H1 (cell line): ENCODE measurements around the gene ZCCHC18. TPM values are rescaled to one million over a fixed set of nuclear protein-coding genes. Genes with fewer than 3 reads are reported as not detected.

Experiments used
- CTCF ChIA-PET: fragments of 300-600 bp; sonication (Branson Sonifier 250); formaldehyde crosslinking; loops from one replicate; lab custom pipeline; 2021; ENCODE audit not compliant: partially characterized antibody; lab: Charles Lee
- POLR2A ChIA-PET: fragments of 300-600 bp; sonication (Branson Sonifier 250); formaldehyde crosslinking; loops from one replicate; lab custom pipeline; 2021; ENCODE audit warnings: inconsistent platforms; ENCODE audit not compliant: partially characterized antibody; lab: Charles Lee
- DNase-seq, 2 experiments: peaks; one replicate each; pipeline versions ENCODE4 v3.0.0 to v3.0.0-alpha.2; 2010 to 2022; ENCODE audit warnings: low spot score in 2 of 2, low read depth in 1 of 2, mixed read lengths in 1 of 2
- FAIRE-seq: peaks from 2 replicates; lab custom pipeline; 2011; peaks lifted over from hg19 to GRCh38; lab: Jason Lieb, UNC
- H2AFZ ChIP-seq: 2 replicates; pipeline ENCODE4 v1.8.1; 2012; ENCODE audit warnings: low read length, inconsistent platforms
- H2AK5ac ChIP-seq: 2 replicates; pipeline ENCODE4 v1.6.1; 2013; ENCODE audit warnings: low read depth, low read length
- H2BK120ac ChIP-seq: replicated peaks from 2 replicates; pipeline ENCODE3; 2013; ENCODE audit warnings: low read depth, low read length, inconsistent platforms
- H2BK12ac ChIP-seq: 2 replicates; pipeline ENCODE4 v1.6.1; 2013; ENCODE audit warnings: low read depth, low read length
- H2BK15ac ChIP-seq: 2 replicates; pipeline ENCODE4 v1.6.1; 2013; ENCODE audit warnings: low read length
- H2BK20ac ChIP-seq: 2 replicates; pipeline ENCODE4 v1.6.1; 2013; ENCODE audit warnings: low read length
- H2BK5ac ChIP-seq: 2 replicates; pipeline ENCODE4 v1.6.1; 2013; ENCODE audit warnings: low read depth, low read length
- H3K14ac ChIP-seq: 2 replicates; pipeline ENCODE4 v1.6.1; 2013; ENCODE audit warnings: inconsistent platforms; ENCODE audit not compliant: insufficient read length
- H3K18ac ChIP-seq: 2 replicates; pipeline ENCODE4 v1.6.1; 2013; ENCODE audit warnings: low read length; ENCODE audit errors: extremely low read depth
- H3K23ac ChIP-seq: 2 replicates; pipeline ENCODE4 v1.6.1; 2013; ENCODE audit warnings: inconsistent platforms; ENCODE audit not compliant: insufficient read length
- H3K23me2 ChIP-seq: 2 replicates; pipeline ENCODE4 v1.6.1; 2013; ENCODE audit warnings: low read depth, low read length
- H3K27ac ChIP-seq: 2 replicates; pipeline ENCODE4 v1.6.1; 2011; ENCODE audit warnings: low read depth, low read length, inconsistent platforms
- H3K27me3 ChIP-seq, 4 experiments: replicated peaks in 1 of 4; 1 replicate in 1 of 4; 2 replicates in 3 of 4; pipeline versions ENCODE4 v1.6.1 to v1.8.1; 2011 to 2013; ENCODE audit warnings: low read length in 3 of 4, mild to moderate bottlenecking in 3 of 4, inconsistent platforms in 2 of 4, mixed read lengths in 2 of 4, moderate library complexity in 1 of 4; ENCODE audit not compliant: control insufficient read depth in 3 of 4, insufficient read depth in 3 of 4; ENCODE audit errors: extremely low read depth in 1 of 4
- H3K36me3 ChIP-seq, 4 experiments: 2 replicates each; pipeline versions ENCODE4 v1.6.1 to v1.8.1; 2011 to 2013; ENCODE audit warnings: mild to moderate bottlenecking in 4 of 4, low read length in 3 of 4, moderate library complexity in 2 of 4, control low read depth in 1 of 4, inconsistent platforms in 1 of 4; ENCODE audit not compliant: insufficient read depth in 4 of 4, control insufficient read depth in 2 of 4
- H3K4ac ChIP-seq: replicated peaks from 2 replicates; pipeline ENCODE3; 2013; ENCODE audit warnings: low read length, low read depth, mixed read lengths, inconsistent platforms; ENCODE audit not compliant: insufficient read length
- H3K4me1 ChIP-seq, 4 experiments: replicated peaks in 1 of 4; 1 replicate in 1 of 4; 2 replicates in 3 of 4; pipeline versions ENCODE4 v1.6.1 to v1.8.1; 2011 to 2013; ENCODE audit warnings: low read length in 3 of 4, inconsistent platforms in 2 of 4, mixed read lengths in 1 of 4; ENCODE audit not compliant: insufficient read depth in 4 of 4, control insufficient read depth in 3 of 4
- H3K4me2 ChIP-seq, 2 experiments: 2 replicates each; pipeline versions ENCODE4 v1.6.1 to v1.8.1; 2011 to 2013; ENCODE audit warnings: low read depth in 2 of 2, low read length in 2 of 2, control low read depth in 1 of 2, inconsistent platforms in 1 of 2, mild to moderate bottlenecking in 1 of 2; ENCODE audit not compliant: insufficient read depth in 1 of 2
- H3K4me3 ChIP-seq, 4 experiments: fragments of 200-600, 300-600 bp in 1 of 4; sonication (generic), shearing (Covaris generic), sonication (Bioruptor Twin) in 1 of 4; 2 replicates each; pipeline versions ENCODE4 v1.5.1 to v1.8.1; 2011 to 2016; ENCODE audit warnings: low read length in 4 of 4, low read depth in 3 of 4, control low read depth in 2 of 4, inconsistent platforms in 2 of 4, mild to moderate bottlenecking in 2 of 4, mixed read lengths in 1 of 4, moderate library complexity in 1 of 4; ENCODE audit not compliant: insufficient read depth in 2 of 4; ENCODE audit errors: extremely low read depth in 1 of 4
- H3K56ac ChIP-seq: replicated peaks from 2 replicates; pipeline ENCODE3; 2013; ENCODE audit warnings: low read depth, mild to moderate bottlenecking, mixed read lengths, low read length, inconsistent platforms; ENCODE audit not compliant: insufficient read length
- H3K79me1 ChIP-seq: 2 replicates; pipeline ENCODE4 v1.6.1; 2013; ENCODE audit warnings: low read depth, low read length, control low read depth
- H3K79me2 ChIP-seq, 2 experiments: 2 replicates each; pipeline versions ENCODE4 v1.6.1 to v1.8.1; 2012 to 2013; ENCODE audit warnings: low read length in 2 of 2, mild to moderate bottlenecking in 2 of 2, inconsistent platforms in 1 of 2; ENCODE audit not compliant: insufficient read depth in 2 of 2, control insufficient read depth in 1 of 2
- H3K9ac ChIP-seq, 4 experiments: replicated peaks in 1 of 4; 1 replicate in 1 of 4; 2 replicates in 3 of 4; pipeline versions ENCODE4 v1.6.1 to v1.8.1; 2011 to 2013; ENCODE audit warnings: low read depth in 3 of 4, low read length in 3 of 4, control low read depth in 2 of 4, mild to moderate bottlenecking in 2 of 4, moderate library complexity in 2 of 4, inconsistent platforms in 1 of 4; ENCODE audit errors: extremely low read depth in 1 of 4
- H3K9me3 ChIP-seq, 2 experiments: 2 replicates each; pipeline versions ENCODE4 v1.6.1 to v1.8.1; 2012 to 2013; ENCODE audit warnings: mild to moderate bottlenecking in 2 of 2, moderate library complexity in 2 of 2, control low read depth in 1 of 2, inconsistent platforms in 1 of 2, low read depth in 1 of 2, low read length in 1 of 2, mixed read lengths in 1 of 2; ENCODE audit not compliant: insufficient read depth in 2 of 2
- H4K20me1 ChIP-seq, 2 experiments: replicated peaks in 1 of 2; 2 replicates each; pipeline versions ENCODE3 to v1.8.1; 2011 to 2013; ENCODE audit warnings: inconsistent platforms in 2 of 2, low read length in 2 of 2, mild to moderate bottlenecking in 1 of 2; ENCODE audit not compliant: insufficient read depth in 2 of 2, control insufficient read depth in 1 of 2
- H4K5ac ChIP-seq: 2 replicates; pipeline ENCODE4 v1.6.1; 2013; ENCODE audit warnings: low read length, low read depth, mixed read lengths, inconsistent platforms; ENCODE audit not compliant: insufficient read length
- H4K8ac ChIP-seq: 2 replicates; pipeline ENCODE4 v1.8.0; 2013; ENCODE audit warnings: mild to moderate bottlenecking, moderate library complexity, low read length, inconsistent platforms; ENCODE audit not compliant: insufficient read depth; ENCODE audit errors: extremely low read depth
- H4K91ac ChIP-seq: replicated peaks from 2 replicates; pipeline ENCODE3; 2013; ENCODE audit warnings: low read length, mixed read lengths, inconsistent platforms; ENCODE audit not compliant: insufficient read length
- KDM1A ChIP-seq: fragments of 200-600, 300-600 bp; sonication (generic); IDR thresholded peaks from 2 replicates; pipeline ENCODE4 v1.7.1; 2016; ENCODE audit warnings: mild to moderate bottlenecking, low read length, borderline replicate concordance
- RBBP5 ChIP-seq: IDR thresholded peaks from 2 replicates; pipeline ENCODE4 v1.7.1; 2012; ENCODE audit warnings: low read depth, mild to moderate bottlenecking, inconsistent platforms, low read length, moderate library complexity, borderline replicate concordance
- SIX5 ChIP-seq: IDR thresholded peaks from 2 replicates; pipeline ENCODE4 v1.6.1; 2011; ENCODE audit warnings: mild to moderate bottlenecking, low read depth, low read length
- WGBS, 2 experiments: shearing (Covaris generic) in 1 of 2; methylation state at CpG; one replicate each; pipeline versions ENCODE4 v1.1.6 to v1.1.7; 2013 to 2015; ENCODE audit warnings: low lambda C conversion rate in 2 of 2, mixed read lengths in 2 of 2, inconsistent platforms in 1 of 2, low coverage in 1 of 2, missing lambda C conversion rate in 1 of 2; ENCODE audit not compliant: insufficient replicate concordance in 2 of 2, insufficient coverage in 1 of 2, insufficient read length in 1 of 2; ENCODE audit errors: extremely low coverage in 1 of 2, missing lambda C conversion rate in 1 of 2; 5-methylcytosine and 5-hydroxymethylcytosine counted together
- polyA plus RNA-seq, 7 experiments: library from polyadenylated mRNA; depleted of rRNA in 3 of 7; stranded (reverse) in 5 of 7; unstranded in 2 of 7; fragments of >200 nt in 5 of 7; fragments of 200-250 nt in 2 of 7; gene quantifications; 1 replicate in 5 of 7; 2 replicates in 1 of 7; 4 replicates in 1 of 7; pipeline versions ENCODE4 v1.2.1 to v1.2.3, GENCODE V29; 2011 to 2013; ENCODE audit warnings: missing spikeins in 2 of 7, mixed read lengths in 2 of 7
- total RNA-seq: library from RNA; stranded (reverse); fragmentation: NEBNext Ultra II Directional; extraction: Animal tissue kit (Norgen Biotek cat#: 25700); gene quantifications from 2 replicates; pipeline ENCODE4 v1.2.1, GENCODE V29; 2021

ZCCHC18 gene
- total and polyA plus RNA-seq, 2 of the 8 experiments (the other 6 are each of a cell fraction or from before 2014, with no cell fraction given) = 3.7 to 8.8 TPM

GRCh38 chrX:104104676-104105075 lies 7.6 kb upstream of the ZCCHC18 start:
- H3K4ac ChIP-seq = no peak overlapping the region
- no peak overlapping the region for H3K14ac ChIP-seq
- no peak overlapping the region for H3K4me2 ChIP-seq
- H3K79me2 ChIP-seq = no peaks in the 10 kb centered on the region
- H3K4me3 ChIP-seq = no peak overlapping the region
- H4K20me1 ChIP-seq = no peaks in the 10 kb centered on the region
- WGBS, 2 experiments = 90% methylated on average over 7 of the region's 10 CpGs; no CpG with 5 or more reads in 1 of the 2 experiments
- no peak overlapping the region for H2AK5ac ChIP-seq
- no peak overlapping the region for H3K27ac ChIP-seq
- no peaks in the 10 kb centered on the region for H3K23me2 ChIP-seq
- no peak overlapping the region for H2BK120ac ChIP-seq
- H3K4me1 ChIP-seq = no peaks in the 10 kb centered on the region
- FAIRE-seq = no peak
- H3K79me1 ChIP-seq = no peaks in the 10 kb centered on the region
- H2AFZ ChIP-seq = no peak overlapping the region
- no peaks in the 10 kb centered on the region for H3K9me3 ChIP-seq
- H3K56ac ChIP-seq = no peak overlapping the region
- no peaks in the 10 kb centered on the region for H3K36me3 ChIP-seq
- H3K18ac ChIP-seq = no peak overlapping the region
- H3K23ac ChIP-seq = no peak overlapping the region
- no peak for DNase-seq
- no peak overlapping the region for H2BK12ac ChIP-seq
- H4K91ac ChIP-seq = no peak overlapping the region
- no peak overlapping the region for H4K8ac ChIP-seq
- H4K5ac ChIP-seq = no peak overlapping the region
- no peak overlapping the region for H2BK20ac ChIP-seq
- no peak overlapping the region for H2BK5ac ChIP-seq
- H3K27me3 ChIP-seq = no peaks in the 10 kb centered on the region
- H3K9ac ChIP-seq = no peak overlapping the region
- H2BK15ac ChIP-seq = no peak overlapping the region
- POLR2A ChIA-PET = no interaction called here
- CTCF ChIA-PET = interaction anchor here (0.6 to 1.2 kb wide), 2 partner anchors 8 to 21 kb away, joined by 3 to 4 read pairs; no protein-coding TSS in a partner anchor
- TF ChIP-seq SIX5 = no peak
- no peak for TF ChIP-seq RBBP5
- no peak for TF ChIP-seq KDM1A
